Urinary bladder (tissue), 4 donors: Measurements from ENCODE around the gene SCN1B. TPM values are rescaled to one million over a fixed set of nuclear protein-coding genes. Genes with fewer than 3 reads are reported as not detected.

Experiments
- DNase-seq: peaks from one replicate; pipeline ENCODE4 v3.0.0-alpha.2; 2015; ENCODE audit errors: extremely low spot score
- H3K27ac ChIP-seq: one replicate; pipeline ENCODE4 v1.5.1; 2013; ENCODE audit warnings: low read depth, mild to moderate bottlenecking, moderate library complexity
- H3K36me3 ChIP-seq: one replicate; pipeline ENCODE4 v1.6.1; 2013; ENCODE audit warnings: mild to moderate bottlenecking, moderate library complexity; ENCODE audit not compliant: insufficient read depth
- H3K4me1 ChIP-seq: one replicate; pipeline ENCODE4 v1.6.1; 2013; ENCODE audit warnings: mild to moderate bottlenecking, moderate library complexity; ENCODE audit not compliant: insufficient read depth
- H3K4me3 ChIP-seq: one replicate; pipeline ENCODE4 v1.5.1; 2013; ENCODE audit warnings: low read depth, low read length
- WGBS: extraction: QIAGEN DNeasy Blood & Tissue Kit; methylation state at CpG from one replicate; pipeline ENCODE4 v1.1.7; 2013; 5-methylcytosine and 5-hydroxymethylcytosine counted together
- polyA plus RNA-seq: library from polyadenylated mRNA; stranded (reverse); fragments of 200-250 nt; gene quantifications from one replicate; pipeline ENCODE4 v1.2.3, GENCODE V29; 2013
- total RNA-seq: library from RNA; depleted of rRNA; stranded (reverse); fragments of >200 nt; gene quantifications from one replicate; pipeline ENCODE4 v1.2.3, GENCODE V29; 2014
- donor health status: healthy with polysubstance abuse.
- donor health status: healthy.

SCN1B gene
- total and polyA plus RNA-seq, 2 donors = 1.6 to 15.1 TPM

DNA sequence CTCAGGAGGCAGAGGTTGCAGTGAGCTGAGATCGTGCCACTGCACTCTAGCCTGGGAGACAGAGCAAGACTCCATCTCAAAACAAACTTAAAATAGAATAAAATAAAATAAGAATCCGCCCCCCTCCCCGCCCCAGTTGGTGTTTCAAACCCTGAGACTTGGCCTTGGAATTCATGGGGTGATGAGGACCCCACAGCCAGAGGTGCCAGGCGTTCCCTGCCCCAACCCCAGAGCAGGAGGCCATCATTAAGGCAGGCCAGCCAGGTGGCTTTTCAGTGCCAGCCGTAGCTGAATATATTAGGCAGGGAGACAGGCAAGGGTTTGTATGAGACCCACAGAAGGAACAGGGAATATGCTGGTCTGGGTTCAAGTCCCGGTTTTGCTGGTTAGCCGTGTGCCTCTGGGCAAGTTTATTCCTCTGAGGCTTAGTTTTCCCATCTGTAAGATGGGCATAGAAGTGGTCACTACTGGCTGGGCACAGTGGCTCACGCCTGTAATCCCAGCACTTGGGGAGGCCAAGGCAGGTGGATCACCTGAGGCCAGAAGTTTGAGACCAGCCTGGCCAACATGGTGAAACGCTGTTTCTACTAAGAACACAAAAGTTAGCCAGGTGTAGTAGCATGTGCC is 23.5 kb downstream of the SCN1B start:
- whole genome bisulfite sequencing = 88% methylated on average over 9 of the region's 9 CpGs
- H3K27ac ChIP-seq = no peak overlapping the region

GRCh38 chr19:35054626-35055025 is 24.4 kb downstream of the SCN1B start:
- no peak for DNase-seq
- no peak overlapping the region for H3K27ac ChIP-seq
- 89% methylated on average over 9 of the region's 9 CpGs for WGBS
- no peaks in the 10 kb centered on the region for H3K36me3 ChIP-seq
- no peaks in the 10 kb centered on the region for H3K4me1 ChIP-seq
- no peak overlapping the region for H3K4me3 ChIP-seq

More for the DNA sequence above, 23.5 kb downstream of the SCN1B start:
- H3K4me1 ChIP-seq = no peaks in the 10 kb centered on the region
- H3K36me3 ChIP-seq = no peaks in the 10 kb centered on the region
- no peak overlapping the region for H3K4me3 ChIP-seq
- DNase-seq = no peak

DNA sequence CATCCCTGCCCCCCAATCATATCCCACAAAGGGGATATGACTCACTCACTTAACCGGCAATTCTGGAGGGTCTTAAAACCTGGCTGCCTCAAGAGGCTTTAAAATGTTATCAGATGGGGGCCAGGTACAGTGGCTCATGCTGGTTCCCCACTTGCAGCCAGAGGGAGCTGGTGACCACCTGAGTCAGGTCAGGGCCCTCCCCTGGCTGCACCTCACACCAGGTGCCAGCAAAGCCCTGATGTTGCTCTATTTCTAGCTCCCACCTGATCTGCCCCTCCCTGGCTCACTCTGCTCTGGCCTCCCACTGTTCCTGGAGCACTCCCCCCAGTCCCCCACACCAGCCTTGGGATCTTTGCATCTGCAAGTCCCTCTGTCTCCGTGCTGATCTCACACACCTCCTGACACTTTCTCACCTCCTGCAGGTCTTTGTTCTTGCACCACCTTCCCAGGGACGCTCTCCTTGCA is 25.5 kb downstream of the SCN1B start:
- Histone ChIP-seq H3K27ac (no peak overlapping the region), H3K36me3 (no peaks in the 10 kb centered on the region), H3K4me1 (no peaks in the 10 kb centered on the region), H3K4me3 (no peak overlapping the region)
- 18% methylated on average over 3 of the region's 3 CpGs for WGBS
- DNase-seq = no peak

DNA sequence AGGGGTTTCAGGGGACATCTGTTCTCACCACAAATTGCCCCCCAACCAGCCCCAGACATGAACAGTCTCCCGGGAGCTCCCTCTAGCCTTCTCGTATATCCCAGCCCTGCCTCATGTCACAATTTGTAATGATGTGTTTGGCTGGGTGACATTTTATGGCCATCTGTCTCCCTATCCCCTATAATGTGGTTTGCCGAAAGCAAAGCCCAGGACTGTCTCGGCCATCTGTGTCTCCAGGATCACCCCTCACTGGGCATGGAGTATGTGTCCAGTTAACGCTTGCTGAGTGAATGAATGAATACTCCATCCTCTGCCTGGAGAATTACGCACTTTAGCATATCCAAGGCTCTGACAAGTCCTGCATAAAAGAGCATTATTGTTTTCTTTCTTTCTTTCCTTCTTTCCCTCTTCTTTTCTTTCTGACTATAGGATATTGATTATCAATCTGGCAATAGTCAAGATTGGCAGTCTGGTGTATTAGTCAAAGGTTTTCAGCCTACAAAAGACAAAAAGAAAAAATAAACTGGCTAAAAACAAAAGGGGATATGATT is 26.3 kb downstream of the SCN1B start:
- H3K4me3 ChIP-seq = no peak overlapping the region
- no peaks in the 10 kb centered on the region for H3K36me3 ChIP-seq

DNA sequence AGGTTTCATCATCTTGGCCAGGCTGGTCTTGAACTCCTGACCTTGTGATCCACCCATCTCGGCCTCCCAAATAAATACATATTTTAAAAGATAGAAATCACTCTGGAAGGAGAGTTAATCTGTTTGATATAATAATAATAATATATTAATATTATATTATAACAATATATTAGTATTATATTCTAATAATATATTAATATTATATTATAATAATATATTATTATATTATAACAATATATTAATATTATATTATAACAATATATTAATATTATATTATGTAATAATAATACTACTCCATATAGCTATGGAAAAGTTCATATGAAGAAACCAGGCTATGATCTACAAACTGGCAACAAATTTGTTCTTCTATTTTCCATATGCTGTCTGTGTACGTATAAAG is 28.1 kb downstream of the SCN1B start:
- Histone ChIP-seq H3K27ac (no peak overlapping the region), H3K4me1 (no peaks in the 10 kb centered on the region), H3K4me3 (no peak overlapping the region), H3K36me3 (no peaks in the 10 kb centered on the region)
- DNase-seq = no peak
- WGBS = 71% methylated on average over 2 of the region's 2 CpGs

More for the DNA sequence above, 26.3 kb downstream of the SCN1B start:
- WGBS = 52% methylated on average over 6 of the region's 6 CpGs
- Histone ChIP-seq H3K4me1 (no peaks in the 10 kb centered on the region), H3K27ac (no peak overlapping the region)
- no peak for DNase-seq

DNA sequence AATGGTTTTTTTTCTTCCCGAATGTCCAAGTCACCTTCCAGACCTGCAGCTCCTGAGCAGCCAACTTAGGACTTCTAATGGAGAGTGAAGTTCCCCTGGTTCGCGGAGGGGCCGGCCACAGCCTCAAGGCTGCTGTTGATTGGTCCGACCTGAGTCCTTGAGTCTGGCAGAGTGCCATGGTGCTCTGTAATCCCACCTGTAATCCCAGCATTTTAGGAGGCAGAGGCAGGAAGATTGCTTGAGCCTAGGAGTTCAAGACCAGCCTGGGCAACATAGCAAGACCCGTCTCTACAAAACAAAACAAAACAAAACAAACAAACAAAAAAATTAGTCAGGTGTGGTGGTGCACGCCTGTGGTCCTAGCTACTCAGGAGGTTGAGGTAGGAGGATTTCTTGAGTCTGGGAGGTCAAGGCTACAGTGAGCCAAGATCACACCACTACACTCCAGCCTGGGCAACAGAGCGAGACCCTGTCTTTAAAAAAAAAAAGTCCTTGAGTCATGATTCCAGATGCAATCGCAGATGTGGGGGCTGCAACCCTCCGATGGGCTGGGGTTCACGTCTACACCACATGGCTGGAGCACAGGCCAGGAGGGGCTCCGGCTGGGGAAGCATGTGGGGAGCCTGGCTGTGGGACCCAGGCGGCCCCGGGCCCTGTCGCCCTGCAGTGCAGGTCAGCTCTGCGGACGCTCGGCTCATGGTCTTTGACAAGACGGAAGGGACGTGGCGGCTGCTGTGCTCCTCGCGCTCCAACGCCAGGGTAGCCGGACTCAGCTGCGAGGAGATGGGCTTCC is 28.9 kb downstream of the SCN1B start:
- Histone ChIP-seq H3K36me3 (no peaks in the 10 kb centered on the region), H3K4me1 (no peaks in the 10 kb centered on the region), H3K4me3 (no peak overlapping the region), H3K27ac (no peak overlapping the region)
- DNase-seq = no peak
- WGBS = 88% methylated on average over 26 of the region's 26 CpGs

- no peak for DNase-seq
- Histone ChIP-seq H3K4me1 (no peaks in the 10 kb centered on the region), H3K36me3 (no peaks in the 10 kb centered on the region), H3K4me3 (no peak overlapping the region), H3K27ac (no peak overlapping the region)
- 86% methylated on average over 15 of the region's 15 CpGs for WGBS
Measured at GRCh38 chr19:35059799-35060091, 29.5 kb downstream of the SCN1B start.

- Histone ChIP-seq H3K4me3 (no peak overlapping the region), H3K36me3 (no peaks in the 10 kb centered on the region), H3K27ac (no peak overlapping the region), H3K4me1 (no peaks in the 10 kb centered on the region)
- WGBS = 88% methylated on average over 29 of the region's 29 CpGs
- no peak for DNase-seq
Measured at GRCh38 chr19:35060160-35060855, 30.0 kb downstream of the SCN1B start.

- no peaks in the 10 kb centered on the region for H3K36me3 ChIP-seq
- no peak for DNase-seq
- 74% methylated on average over 7 of the region's 7 CpGs for WGBS
Measured at GRCh38 chr19:35061583-35062373, 31.5 kb downstream of the SCN1B start.

GRCh38 chr19:35062942-35063341 is 32.7 kb downstream of the SCN1B start:
- 84% methylated on average over 7 of the region's 7 CpGs for WGBS
- DNase-seq = no peak
- H3K4me1 ChIP-seq = no peaks in the 10 kb centered on the region
- no peaks in the 10 kb centered on the region for H3K36me3 ChIP-seq
- no peak overlapping the region for H3K4me3 ChIP-seq
- no peak overlapping the region for H3K27ac ChIP-seq

More at GRCh38 chr19:35061583-35062373, 31.5 kb downstream of the SCN1B start:
- H3K4me3 ChIP-seq = no peak overlapping the region
- H3K4me1 ChIP-seq = no peaks in the 10 kb centered on the region
- H3K27ac ChIP-seq = no peak overlapping the region

DNA sequence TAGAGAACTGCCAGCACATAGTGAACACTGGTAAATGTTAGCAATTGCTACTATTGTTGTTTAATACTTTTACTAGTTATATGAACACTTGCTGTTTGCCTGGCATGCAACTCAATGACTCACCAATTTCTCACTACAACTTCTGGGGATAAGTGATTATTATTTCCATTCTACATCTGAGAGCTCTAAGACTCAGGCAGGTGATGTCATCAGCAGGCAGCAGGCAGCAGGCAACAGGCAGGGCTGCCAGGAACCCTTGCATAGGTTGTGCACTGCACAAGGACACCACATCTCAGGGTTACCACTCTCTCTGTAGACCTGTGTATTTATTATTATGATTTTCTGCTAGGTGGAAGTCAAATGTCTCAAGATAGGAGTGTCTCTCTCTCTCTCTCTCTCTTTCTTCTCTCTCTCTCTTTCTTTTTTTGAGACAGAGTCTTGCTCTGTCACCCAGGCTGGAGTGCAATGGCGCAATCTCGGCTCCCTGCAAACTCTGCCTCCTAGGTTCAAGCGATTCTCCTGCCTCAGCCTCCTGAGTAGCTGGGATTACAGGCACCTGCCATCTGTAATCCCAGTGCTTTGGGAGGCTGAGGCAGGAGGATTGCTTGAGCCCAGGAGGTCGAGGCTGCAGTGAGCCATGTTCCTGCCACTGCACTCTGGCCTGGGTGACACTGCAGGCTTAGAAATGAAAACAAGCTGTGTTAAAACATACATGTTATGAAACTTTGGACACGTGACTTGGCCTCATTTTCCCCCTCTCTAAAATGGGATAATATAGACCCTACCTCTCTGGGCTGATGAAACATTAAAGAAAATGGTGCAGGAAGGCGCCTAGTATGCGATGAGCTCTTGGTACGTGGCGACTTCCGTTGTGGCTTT is 33.9 kb downstream of the SCN1B start:
- no peaks in the 10 kb centered on the region for H3K4me1 ChIP-seq
- H3K36me3 ChIP-seq = no peaks in the 10 kb centered on the region
- 84% methylated on average over 10 of the region's 10 CpGs for WGBS
- H3K27ac ChIP-seq = no peak overlapping the region
- DNase-seq = no peak
- no peak overlapping the region for H3K4me3 ChIP-seq

GRCh38 chr19:35065574-35065973 is 35.3 kb downstream of the SCN1B start:
- no peak overlapping the region for H3K4me3 ChIP-seq
- no peaks in the 10 kb centered on the region for H3K36me3 ChIP-seq
- DNase-seq = no peak
- WGBS = 91% methylated on average over 10 of the region's 10 CpGs
- H3K4me1 ChIP-seq = no peaks in the 10 kb centered on the region
- H3K27ac ChIP-seq = no peak overlapping the region
